AG10803 (cell line): ENCODE measurements around the gene VRK1.

Experiments
- DNase-seq: peaks from one replicate; pipeline ENCODE4 v3.0.0; 2010; ENCODE audit warnings: low read depth
- H3K4me3 ChIP-seq: 2 replicates; pipeline ENCODE4 v1.5.1; 2011; ENCODE audit warnings: mild to moderate bottlenecking, low read length, control low read depth
- CTCF ChIP-seq: conservative IDR thresholded peaks from 2 replicates; pipeline ENCODE4 v1.5.1; 2011; ENCODE audit warnings: mild to moderate bottlenecking, low read length, control low read depth, inconsistent platforms

VRK1 gene

GRCh38 chr14:96796851-96797581, at the start of gene VRK1:
Gene VRK1 (plus strand): TSS chr14:96797382. CDS start chr14:96833472, 36,090 bp downstream.
- DNase-seq: peak; percentile 93
- peak within 1 kb of the TSS; percentile 74 for H3K4me3 ChIP-seq
- no peak for TF ChIP-seq CTCF

- H3K4me3 ChIP-seq: no peak overlapping the region
- no peak for DNase-seq
- no peak for TF ChIP-seq CTCF
These were observed 49.6 kb upstream of the VRK1 start for GRCh38 chr14:96747608-96748007.

- no peak overlapping the region for H3K4me3 ChIP-seq
- no peak for TF ChIP-seq CTCF
- DNase-seq: no peak
These were observed 48.8 kb upstream of the VRK1 start for GRCh38 chr14:96748362-96748761.

GRCh38 chr14:96751505-96751904, 45.7 kb upstream of the VRK1 start:
- no peak for DNase-seq
- TF ChIP-seq CTCF: no peak
- H3K4me3 ChIP-seq: no peak overlapping the region

- TF ChIP-seq CTCF: no peak
- H3K4me3 ChIP-seq: no peak overlapping the region
- DNase-seq: no peak
These were observed 45.1 kb upstream of the VRK1 start for GRCh38 chr14:96752125-96752524.

- no peak for TF ChIP-seq CTCF
- H3K4me3 ChIP-seq: no peak overlapping the region
- peak; percentile 43 for DNase-seq
These were observed 44.6 kb upstream of the VRK1 start for GRCh38 chr14:96752594-96752993.

GRCh38 chr14:96754162-96754844, 42.9 kb upstream of the VRK1 start:
- TF ChIP-seq CTCF: no peak
- peak; percentile 4 for DNase-seq
- H3K4me3 ChIP-seq: no peak overlapping the region
